ENCODE results near the gene LCOR. TPM values are rescaled to one million over a fixed set of nuclear protein-coding genes. Genes with fewer than 3 reads are reported as not detected.

Gene LCOR
- total and polyA plus RNA-seq, 2 experiments from 2014 or later: 26.1 to 48.7 TPM

DNA sequence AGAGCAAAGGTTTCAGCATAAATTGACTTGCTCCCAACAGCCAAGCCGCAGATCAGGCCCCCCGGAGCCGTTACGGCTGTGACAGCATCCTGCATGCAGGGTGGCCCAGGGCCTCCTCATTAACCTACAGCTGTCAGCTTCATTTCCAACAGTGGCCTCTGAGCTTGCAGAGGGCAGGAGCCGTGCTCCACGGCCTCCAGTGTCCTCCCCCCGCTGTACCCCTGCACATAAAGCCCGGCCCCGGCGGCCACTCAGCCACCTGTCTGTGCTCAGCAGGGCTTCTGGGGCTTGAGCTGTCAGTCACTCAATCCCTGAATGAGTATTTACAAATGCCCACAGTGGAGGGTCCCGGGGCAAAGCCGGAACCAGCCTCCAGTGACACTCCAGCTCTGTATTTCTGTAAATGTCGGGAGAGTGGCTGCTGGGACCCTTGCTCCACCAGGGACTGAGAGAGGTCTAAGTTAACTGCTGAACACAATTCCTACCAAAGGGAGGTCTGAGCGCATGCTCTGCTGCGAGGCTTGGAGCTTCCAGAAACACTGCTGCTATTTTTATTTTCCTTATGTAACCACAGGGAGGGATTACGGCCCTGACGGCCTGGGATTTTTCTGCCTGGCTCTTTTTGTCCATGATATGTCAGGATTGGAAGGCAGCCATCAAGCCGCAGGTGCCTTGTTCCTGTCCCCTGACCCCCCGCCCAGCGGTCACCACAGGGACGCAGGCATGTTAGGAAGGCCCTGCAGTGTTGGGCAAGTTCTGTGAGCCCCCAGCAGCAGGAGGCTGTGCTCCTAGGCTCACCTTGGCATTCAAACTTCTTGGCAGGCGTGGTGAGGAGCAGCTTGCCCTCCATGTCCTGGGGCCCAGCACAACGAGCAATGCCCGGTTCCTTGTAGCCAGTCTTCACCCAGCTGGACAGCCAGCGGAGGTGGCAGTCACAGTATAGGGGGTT lies 188.6 kb downstream of the LCOR start:
- TF ChIP-seq, protein P1, sequence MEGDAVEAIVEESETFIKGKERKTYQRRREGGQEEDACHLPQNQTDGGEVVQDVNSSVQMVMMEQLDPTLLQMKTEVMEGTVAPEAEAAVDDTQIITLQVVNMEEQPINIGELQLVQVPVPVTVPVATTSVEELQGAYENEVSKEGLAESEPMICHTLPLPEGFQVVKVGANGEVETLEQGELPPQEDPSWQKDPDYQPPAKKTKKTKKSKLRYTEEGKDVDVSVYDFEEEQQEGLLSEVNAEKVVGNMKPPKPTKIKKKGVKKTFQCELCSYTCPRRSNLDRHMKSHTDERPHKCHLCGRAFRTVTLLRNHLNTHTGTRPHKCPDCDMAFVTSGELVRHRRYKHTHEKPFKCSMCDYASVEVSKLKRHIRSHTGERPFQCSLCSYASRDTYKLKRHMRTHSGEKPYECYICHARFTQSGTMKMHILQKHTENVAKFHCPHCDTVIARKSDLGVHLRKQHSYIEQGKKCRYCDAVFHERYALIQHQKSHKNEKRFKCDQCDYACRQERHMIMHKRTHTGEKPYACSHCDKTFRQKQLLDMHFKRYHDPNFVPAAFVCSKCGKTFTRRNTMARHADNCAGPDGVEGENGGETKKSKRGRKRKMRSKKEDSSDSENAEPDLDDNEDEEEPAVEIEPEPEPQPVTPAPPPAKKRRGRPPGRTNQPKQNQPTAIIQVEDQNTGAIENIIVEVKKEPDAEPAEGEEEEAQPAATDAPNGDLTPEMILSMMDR (IDR thresholded peaks at IDR 0.05; ENCODE audit: poor library complexity): no peak
- TF ChIP-seq EZH2phosphoT487 (IDR thresholded peaks at IDR 0.05; ENCODE audit: low read depth, severe bottlenecking, unreplicated experiment): no peak
- no peak for TF ChIP-seq EZH2 (IDR thresholded peaks at IDR 0.05; ENCODE audit: borderline replicate concordance)
- 68% methylated on average over 25 of the region's 25 CpGs for WGBS (ENCODE audit: low lambda C conversion rate, missing lambda C conversion rate)
- no peaks in the 10 kb centered on the region for H3K36me3 ChIP-seq (replicated peaks; ENCODE audit: insufficient read depth, low read depth)
- no peak overlapping the region for H3K4me2 ChIP-seq
- no peak overlapping the region for H2AFZ ChIP-seq
- no peaks in the 10 kb centered on the region for H3K9me3 ChIP-seq (ENCODE audit: low read depth)
- H3K27ac ChIP-seq: no peak overlapping the region
- H3K4me3 ChIP-seq: no peak overlapping the region
- H3K9me2 ChIP-seq (replicated peaks; ENCODE audit: insufficient read depth): no peaks in the 10 kb centered on the region
- no peak for DNase-seq (ENCODE audit: low spot score)
- no peaks in the 10 kb centered on the region for H3K27me3 ChIP-seq
- no peaks in the 10 kb centered on the region for H4K20me1 ChIP-seq (ENCODE audit: insufficient read depth, poor library complexity, severe bottlenecking)
- no peaks in the 10 kb centered on the region for H3K79me2 ChIP-seq
- H3K4me1 ChIP-seq (ENCODE audit: insufficient read depth): no peaks in the 10 kb centered on the region

DNA sequence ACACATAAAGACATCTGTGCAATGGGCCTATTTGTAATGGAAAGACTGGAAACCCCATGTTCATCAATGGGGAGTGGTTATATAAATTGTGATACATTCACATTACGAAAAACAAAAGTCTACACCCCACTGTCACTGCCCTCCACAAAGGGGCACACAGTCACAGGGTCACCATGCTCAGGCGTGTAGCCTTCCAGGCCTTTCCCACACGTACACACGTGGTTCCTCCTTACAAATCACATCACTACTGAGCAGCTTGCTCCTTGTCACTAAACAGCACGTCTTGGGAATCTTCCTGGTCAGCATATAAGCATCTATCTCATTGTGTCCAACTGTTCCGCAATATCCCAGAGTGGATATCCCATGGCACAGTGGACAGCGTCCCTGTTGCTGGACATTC lies 190.5 kb downstream of the LCOR start:
- WGBS (ENCODE audit: low lambda C conversion rate, missing lambda C conversion rate): 90% methylated on average over 7 of the region's 7 CpGs
- Histone ChIP-seq H3K4me1 (ENCODE audit: insufficient read depth) (no peaks in the 10 kb centered on the region), H3K4me2 (no peak overlapping the region), H3K27me3 (no peaks in the 10 kb centered on the region), H4K20me1 (ENCODE audit: insufficient read depth, poor library complexity, severe bottlenecking) (no peaks in the 10 kb centered on the region), H3K4me3 (no peak overlapping the region), H2AFZ (no peak overlapping the region), H3K27ac (no peak overlapping the region), H3K9me2 (replicated peaks; ENCODE audit: insufficient read depth) (no peaks in the 10 kb centered on the region), H3K36me3 (replicated peaks; ENCODE audit: insufficient read depth, low read depth) (no peaks in the 10 kb centered on the region), H3K79me2 (no peaks in the 10 kb centered on the region), H3K9me3 (ENCODE audit: low read depth) (no peaks in the 10 kb centered on the region)
- DNase-seq (ENCODE audit: low spot score): no peak
- TF ChIP-seq EZH2 (IDR thresholded peaks at IDR 0.05; ENCODE audit: borderline replicate concordance): no peak
- no peak for TF ChIP-seq EZH2phosphoT487 (IDR thresholded peaks at IDR 0.05; ENCODE audit: low read depth, severe bottlenecking, unreplicated experiment)
- TF ChIP-seq, protein P1 (IDR thresholded peaks at IDR 0.05; ENCODE audit: poor library complexity): no peak

DNA sequence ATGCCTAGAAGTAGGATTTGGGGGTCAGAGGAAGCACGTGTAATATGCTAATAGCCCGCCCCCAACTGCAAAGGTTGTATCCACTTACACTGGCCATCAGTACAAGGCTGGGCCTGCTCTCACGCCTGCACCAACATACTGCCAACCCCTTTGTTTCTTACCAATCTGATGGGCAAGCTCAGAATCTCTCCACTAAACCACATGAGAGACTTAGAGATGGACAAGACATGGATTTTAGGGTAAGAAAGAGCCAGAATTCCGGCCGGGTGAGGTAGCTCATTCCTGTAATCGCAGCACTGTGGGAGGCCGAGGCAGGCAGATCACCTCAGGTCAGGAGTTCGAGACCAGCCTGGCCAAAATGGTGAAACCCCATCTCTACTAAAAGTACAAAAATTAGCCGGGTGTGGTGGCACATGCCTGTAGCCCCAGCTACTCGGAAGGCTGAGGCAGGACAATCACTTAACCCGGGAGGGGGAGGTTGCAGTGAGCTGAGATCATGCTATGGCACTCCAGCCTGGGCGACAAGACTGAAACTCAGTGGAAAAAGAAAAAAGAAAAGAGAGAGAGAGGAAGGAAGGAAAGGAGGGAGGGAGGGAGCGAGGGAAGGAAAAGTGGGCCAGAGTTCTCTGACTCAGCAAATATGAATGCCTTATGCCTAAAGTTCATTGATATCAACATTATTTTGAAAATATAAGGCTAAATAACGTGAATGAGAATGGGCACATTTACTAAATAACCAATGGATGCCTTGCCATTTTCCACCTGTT lies 191.5 kb downstream of the LCOR start:
- no peaks in the 10 kb centered on the region for H3K79me2 ChIP-seq
- no peaks in the 10 kb centered on the region for H4K20me1 ChIP-seq (ENCODE audit: insufficient read depth, poor library complexity, severe bottlenecking)
- WGBS (ENCODE audit: low lambda C conversion rate, missing lambda C conversion rate): 85% methylated on average over 13 of the region's 14 CpGs
- no peaks in the 10 kb centered on the region for H3K36me3 ChIP-seq (replicated peaks; ENCODE audit: insufficient read depth, low read depth)
- DNase-seq (ENCODE audit: low spot score): no peak
- no peaks in the 10 kb centered on the region for H3K9me3 ChIP-seq (ENCODE audit: low read depth)
- no peak overlapping the region for H3K4me2 ChIP-seq
- TF ChIP-seq, protein P1 (IDR thresholded peaks at IDR 0.05; ENCODE audit: poor library complexity): no peak
- TF ChIP-seq EZH2 (IDR thresholded peaks at IDR 0.05; ENCODE audit: borderline replicate concordance): no peak
- no peak for TF ChIP-seq EZH2phosphoT487 (IDR thresholded peaks at IDR 0.05; ENCODE audit: low read depth, severe bottlenecking, unreplicated experiment)
- H2AFZ ChIP-seq: no peak overlapping the region
- H3K27ac ChIP-seq: no peak overlapping the region
- no peaks in the 10 kb centered on the region for H3K9me2 ChIP-seq (replicated peaks; ENCODE audit: insufficient read depth)
- no peaks in the 10 kb centered on the region for H3K27me3 ChIP-seq
- H3K4me3 ChIP-seq: no peak overlapping the region
- no peaks in the 10 kb centered on the region for H3K4me1 ChIP-seq (ENCODE audit: insufficient read depth)
